Measurements from ENCODE around the gene RNF157.

GRCh38 chr17:76241204-76241538 is 878 bp upstream of the RNF157 start:
- TF ChIP-seq TCF7 (CRISPR knock-in tag; IDR thresholded peaks at IDR 0.05; ENCODE audit: low read depth) (no peak), USF2 (CRISPR knock-in tag; IDR thresholded peaks at IDR 0.05) (no peak), CDX4 (CRISPR knock-in tag; IDR thresholded peaks at IDR 0.05; ENCODE audit: borderline replicate concordance) (no peak), ZNF396 (CRISPR knock-in tag; IDR thresholded peaks at IDR 0.05; ENCODE audit: borderline replicate concordance) (no peak)
- TF ChIP-seq, protein P1, sequence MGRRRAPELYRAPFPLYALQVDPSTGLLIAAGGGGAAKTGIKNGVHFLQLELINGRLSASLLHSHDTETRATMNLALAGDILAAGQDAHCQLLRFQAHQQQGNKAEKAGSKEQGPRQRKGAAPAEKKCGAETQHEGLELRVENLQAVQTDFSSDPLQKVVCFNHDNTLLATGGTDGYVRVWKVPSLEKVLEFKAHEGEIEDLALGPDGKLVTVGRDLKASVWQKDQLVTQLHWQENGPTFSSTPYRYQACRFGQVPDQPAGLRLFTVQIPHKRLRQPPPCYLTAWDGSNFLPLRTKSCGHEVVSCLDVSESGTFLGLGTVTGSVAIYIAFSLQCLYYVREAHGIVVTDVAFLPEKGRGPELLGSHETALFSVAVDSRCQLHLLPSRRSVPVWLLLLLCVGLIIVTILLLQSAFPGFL (CRISPR knock-in tag; IDR thresholded peaks at IDR 0.05; ENCODE audit: borderline replicate concordance), result no peak
- TF ChIP-seq, protein P2, sequence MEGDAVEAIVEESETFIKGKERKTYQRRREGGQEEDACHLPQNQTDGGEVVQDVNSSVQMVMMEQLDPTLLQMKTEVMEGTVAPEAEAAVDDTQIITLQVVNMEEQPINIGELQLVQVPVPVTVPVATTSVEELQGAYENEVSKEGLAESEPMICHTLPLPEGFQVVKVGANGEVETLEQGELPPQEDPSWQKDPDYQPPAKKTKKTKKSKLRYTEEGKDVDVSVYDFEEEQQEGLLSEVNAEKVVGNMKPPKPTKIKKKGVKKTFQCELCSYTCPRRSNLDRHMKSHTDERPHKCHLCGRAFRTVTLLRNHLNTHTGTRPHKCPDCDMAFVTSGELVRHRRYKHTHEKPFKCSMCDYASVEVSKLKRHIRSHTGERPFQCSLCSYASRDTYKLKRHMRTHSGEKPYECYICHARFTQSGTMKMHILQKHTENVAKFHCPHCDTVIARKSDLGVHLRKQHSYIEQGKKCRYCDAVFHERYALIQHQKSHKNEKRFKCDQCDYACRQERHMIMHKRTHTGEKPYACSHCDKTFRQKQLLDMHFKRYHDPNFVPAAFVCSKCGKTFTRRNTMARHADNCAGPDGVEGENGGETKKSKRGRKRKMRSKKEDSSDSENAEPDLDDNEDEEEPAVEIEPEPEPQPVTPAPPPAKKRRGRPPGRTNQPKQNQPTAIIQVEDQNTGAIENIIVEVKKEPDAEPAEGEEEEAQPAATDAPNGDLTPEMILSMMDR (IDR thresholded peaks at IDR 0.05), result no peak
- TF ChIP-seq, protein P3, sequence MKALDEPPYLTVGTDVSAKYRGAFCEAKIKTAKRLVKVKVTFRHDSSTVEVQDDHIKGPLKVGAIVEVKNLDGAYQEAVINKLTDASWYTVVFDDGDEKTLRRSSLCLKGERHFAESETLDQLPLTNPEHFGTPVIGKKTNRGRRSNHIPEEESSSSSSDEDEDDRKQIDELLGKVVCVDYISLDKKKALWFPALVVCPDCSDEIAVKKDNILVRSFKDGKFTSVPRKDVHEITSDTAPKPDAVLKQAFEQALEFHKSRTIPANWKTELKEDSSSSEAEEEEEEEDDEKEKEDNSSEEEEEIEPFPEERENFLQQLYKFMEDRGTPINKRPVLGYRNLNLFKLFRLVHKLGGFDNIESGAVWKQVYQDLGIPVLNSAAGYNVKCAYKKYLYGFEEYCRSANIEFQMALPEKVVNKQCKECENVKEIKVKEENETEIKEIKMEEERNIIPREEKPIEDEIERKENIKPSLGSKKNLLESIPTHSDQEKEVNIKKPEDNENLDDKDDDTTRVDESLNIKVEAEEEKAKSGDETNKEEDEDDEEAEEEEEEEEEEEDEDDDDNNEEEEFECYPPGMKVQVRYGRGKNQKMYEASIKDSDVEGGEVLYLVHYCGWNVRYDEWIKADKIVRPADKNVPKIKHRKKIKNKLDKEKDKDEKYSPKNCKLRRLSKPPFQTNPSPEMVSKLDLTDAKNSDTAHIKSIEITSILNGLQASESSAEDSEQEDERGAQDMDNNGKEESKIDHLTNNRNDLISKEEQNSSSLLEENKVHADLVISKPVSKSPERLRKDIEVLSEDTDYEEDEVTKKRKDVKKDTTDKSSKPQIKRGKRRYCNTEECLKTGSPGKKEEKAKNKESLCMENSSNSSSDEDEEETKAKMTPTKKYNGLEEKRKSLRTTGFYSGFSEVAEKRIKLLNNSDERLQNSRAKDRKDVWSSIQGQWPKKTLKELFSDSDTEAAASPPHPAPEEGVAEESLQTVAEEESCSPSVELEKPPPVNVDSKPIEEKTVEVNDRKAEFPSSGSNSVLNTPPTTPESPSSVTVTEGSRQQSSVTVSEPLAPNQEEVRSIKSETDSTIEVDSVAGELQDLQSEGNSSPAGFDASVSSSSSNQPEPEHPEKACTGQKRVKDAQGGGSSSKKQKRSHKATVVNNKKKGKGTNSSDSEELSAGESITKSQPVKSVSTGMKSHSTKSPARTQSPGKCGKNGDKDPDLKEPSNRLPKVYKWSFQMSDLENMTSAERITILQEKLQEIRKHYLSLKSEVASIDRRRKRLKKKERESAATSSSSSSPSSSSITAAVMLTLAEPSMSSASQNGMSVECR (CRISPR knock-in tag; IDR thresholded peaks at IDR 0.05; ENCODE audit: borderline replicate concordance), result no peak
